ENCODE measurements around the gene TIMM17A.

GRCh38 chr1:202015662-202015937, 60.3 kb downstream of the TIMM17A start:
- no peak for TF ChIP-seq POLR2A (IDR thresholded peaks at IDR 0.05; ENCODE audit: low read depth, low read length)
- no peak for TF ChIP-seq POLR2AphosphoS5 (IDR thresholded peaks at IDR 0.05; ENCODE audit: low read depth, low read length)
- TF ChIP-seq TAF1 (IDR thresholded peaks at IDR 0.05; ENCODE audit: borderline replicate concordance, low read depth, low read length) = no peak
